ENCODE data around the gene MT4. TPM values are rescaled to one million over a fixed set of nuclear protein-coding genes. Genes with fewer than 3 reads are reported as not detected.

MT4 gene
- total RNA-seq (2021) (not detected in 3 replicates), Bru-seq, nascent RNA (not detected)
- long read RNA-seq, experiment 1, result 0 reads
- long read RNA-seq, experiment 2, result 0 reads
- long read RNA-seq, experiment 3, result 0 reads

- TF ChIP-seq ZNF121 (CRISPR knock-in tag; IDR thresholded peaks at IDR 0.05) (no peak), ZSCAN18 (CRISPR knock-in tag; IDR thresholded peaks at IDR 0.05) (no peak), HMGA2 (CRISPR knock-in tag; IDR thresholded peaks at IDR 0.05) (no peak), RORB (CRISPR knock-in tag; IDR thresholded peaks at IDR 0.05) (no peak), ZNF396 (CRISPR knock-in tag; IDR thresholded peaks at IDR 0.05; ENCODE audit: borderline replicate concordance) (no peak), NR2C2 (CRISPR knock-in tag; IDR thresholded peaks at IDR 0.05) (no peak), ATF3 (CRISPR knock-in tag; conservative IDR thresholded peaks at IDR 0.05) (no peak), CREB1 (CRISPR knock-in tag; IDR thresholded peaks at IDR 0.05) (no peak), JAZF1 (CRISPR knock-in tag; IDR thresholded peaks at IDR 0.05) (no peak), SOX15 (CRISPR knock-in tag; IDR thresholded peaks at IDR 0.05) (no peak), ZNF423 (CRISPR knock-in tag; IDR thresholded peaks at IDR 0.05) (no peak), RELA (CRISPR knock-in tag; IDR thresholded peaks at IDR 0.05; ENCODE audit: borderline replicate concordance) (no peak), USF2 (CRISPR knock-in tag; IDR thresholded peaks at IDR 0.05) (no peak), ZBTB43 (CRISPR knock-in tag; IDR thresholded peaks at IDR 0.05) (no peak), HMGXB4 (CRISPR knock-in tag; IDR thresholded peaks at IDR 0.05) (no peak), MAX (CRISPR knock-in tag; IDR thresholded peaks at IDR 0.05) (no peak), ESRRA (CRISPR knock-in tag; IDR thresholded peaks at IDR 0.05; ENCODE audit: borderline replicate concordance) (no peak), GABPB1 (CRISPR knock-in tag; IDR thresholded peaks at IDR 0.05) (no peak)
- H3K36me3 Mint-ChIP-seq, result no peaks in the 10 kb centered on the region
- H3K9me3 Mint-ChIP-seq, result no peaks in the 10 kb centered on the region
- DNase-seq (ENCODE audit: low spot score), result no peak
- ChIA-PET POLR2A (no interaction called here), CTCF (interaction anchor here (1.1 kb wide), 1 partner anchor 36 kb away, joined by 6 read pairs; no protein-coding TSS in a partner anchor)
- H3K4me1 Mint-ChIP-seq, result no peaks in the 10 kb centered on the region
- H3K27ac Mint-ChIP-seq, result no peak within 1 kb of the TSS
- ATAC-seq, result no peak
- H3K4me3 Mint-ChIP-seq, result no peak within 1 kb of the TSS
- peaks cover 5% of the 10 kb centered on the region for H3K27me3 Mint-ChIP-seq (ENCODE audit: low read depth)
Measured at GRCh38 chr16:56564793-56565477, at the start of gene MT4. Gene MT4, plus strand, starts transcription at chr16:56565073. Its CDS starts 56 bp downstream, at chr16:56565129.

GRCh38 chr16:56515665-56516064 is 49.2 kb upstream of the MT4 start:
- ChIA-PET POLR2A (no interaction called here), CTCF (interaction anchor here (1.0 to 1.6 kb wide), 2 partner anchors 32 to 106 kb away, joined by 3 to 5 read pairs; no protein-coding TSS in a partner anchor)
- Mint-ChIP-seq H3K4me3 (no peak overlapping the region), H3K9me3 (peaks cover 3% of the 10 kb centered on the region; the same call in 1 of the 2 replicates), H3K4me1 (peaks cover 20% of the 10 kb centered on the region), H3K27ac (no peak overlapping the region), H3K27me3 (ENCODE audit: low read depth) (no peaks in the 10 kb centered on the region), H3K36me3 (peaks cover 7% of the 10 kb centered on the region)
- TF ChIP-seq FOXK1 (CRISPR knock-in tag; IDR thresholded peaks at IDR 0.05), result no peak
- DNase-seq (ENCODE audit: low spot score) (no peak), ATAC-seq (no peak)

All from WTC11 (cell line).